ENCODE results near the gene SIRPA.

The SIRPA gene

DNA sequence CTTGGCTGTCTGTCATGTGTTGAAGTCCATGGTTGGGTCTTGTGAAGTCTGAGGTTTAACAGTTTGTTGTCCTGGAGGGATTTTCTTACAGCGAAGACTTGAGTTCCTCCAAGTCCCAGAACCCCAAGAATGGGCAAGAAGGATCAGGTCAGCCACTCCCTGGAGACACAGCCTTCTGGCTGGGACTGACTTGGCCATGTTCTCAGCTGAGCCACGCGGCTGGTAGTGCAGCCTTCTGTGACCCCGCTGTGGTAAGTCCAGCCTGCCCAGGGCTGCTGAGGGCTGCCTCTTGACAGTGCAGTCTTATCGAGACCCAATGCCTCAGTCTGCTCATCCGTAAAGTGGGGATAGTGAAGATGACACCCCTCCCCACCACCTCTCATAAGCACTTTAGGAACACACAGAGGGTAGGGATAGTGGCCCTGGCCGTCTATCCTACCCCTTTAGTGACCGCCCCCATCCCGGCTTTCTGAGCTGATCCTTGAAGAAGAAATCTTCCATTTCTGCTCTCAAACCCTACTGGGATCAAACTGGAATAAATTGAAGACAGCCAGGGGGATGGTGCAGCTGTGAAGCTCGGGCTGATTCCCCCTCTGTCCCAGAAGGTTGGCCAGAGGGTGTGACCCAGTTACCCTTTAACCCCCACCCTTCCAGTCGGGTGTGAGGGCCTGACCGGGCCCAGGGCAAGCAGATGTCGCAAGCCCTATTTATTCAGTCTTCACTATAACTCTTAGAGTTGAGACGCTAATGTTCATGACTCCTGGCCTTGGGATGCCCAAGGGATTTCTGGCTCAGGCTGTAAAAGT is 43.5 kb downstream of the SIRPA start:
- Mint-ChIP-seq H3K4me1 (no peaks in the 10 kb centered on the region), H3K4me3 (no peak overlapping the region), H3K9me3 (no peaks in the 10 kb centered on the region), H3K27ac (no peak overlapping the region), H3K27me3 (peaks cover 5% of the 10 kb centered on the region), H3K36me3 (no peaks in the 10 kb centered on the region)

DNA sequence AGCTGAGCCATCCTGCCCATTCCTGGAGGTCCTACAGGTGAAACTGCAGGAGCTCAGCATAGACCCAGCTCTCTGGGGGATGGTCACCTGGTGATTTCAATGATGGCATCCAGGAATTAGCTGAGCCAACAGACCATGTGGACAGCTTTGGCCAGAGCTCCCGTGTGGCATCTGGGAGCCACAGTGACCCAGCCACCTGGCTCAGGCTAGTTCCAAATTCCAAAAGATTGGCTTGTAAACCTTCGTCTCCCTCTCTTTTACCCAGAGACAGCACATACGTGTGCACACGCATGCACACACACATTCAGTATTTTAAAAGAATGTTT is 44.0 kb downstream of the SIRPA start:
- no peaks in the 10 kb centered on the region for H3K36me3 Mint-ChIP-seq
- peaks cover 5% of the 10 kb centered on the region for H3K27me3 Mint-ChIP-seq
- H3K4me3 Mint-ChIP-seq = no peak overlapping the region
- H3K4me1 Mint-ChIP-seq = no peaks in the 10 kb centered on the region
- no peak overlapping the region for H3K27ac Mint-ChIP-seq
- no peaks in the 10 kb centered on the region for H3K9me3 Mint-ChIP-seq

DNA sequence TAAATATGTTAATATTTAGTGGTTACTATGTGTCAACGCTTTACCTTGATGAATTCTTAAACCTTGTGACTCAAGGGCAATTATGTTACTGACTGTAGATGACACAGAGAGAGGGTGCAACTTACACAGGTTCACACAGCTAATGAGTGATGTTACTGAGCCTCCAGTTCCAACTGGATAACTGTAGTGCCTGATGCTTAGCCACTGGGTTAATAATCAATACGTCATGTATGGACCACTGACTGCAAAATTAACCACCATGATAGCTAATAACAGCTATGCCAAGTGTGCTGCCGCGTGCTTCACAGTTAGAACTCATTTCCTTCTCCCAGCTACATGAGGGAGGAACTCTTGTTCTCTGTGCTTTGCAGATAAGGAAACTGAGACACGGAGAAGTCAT is 45.4 kb downstream of the SIRPA start:
- Mint-ChIP-seq H3K9me3 (no peaks in the 10 kb centered on the region), H3K4me3 (no peak overlapping the region), H3K36me3 (no peaks in the 10 kb centered on the region), H3K4me1 (no peaks in the 10 kb centered on the region), H3K27me3 (peaks cover 9% of the 10 kb centered on the region), H3K27ac (no peak overlapping the region)

DNA sequence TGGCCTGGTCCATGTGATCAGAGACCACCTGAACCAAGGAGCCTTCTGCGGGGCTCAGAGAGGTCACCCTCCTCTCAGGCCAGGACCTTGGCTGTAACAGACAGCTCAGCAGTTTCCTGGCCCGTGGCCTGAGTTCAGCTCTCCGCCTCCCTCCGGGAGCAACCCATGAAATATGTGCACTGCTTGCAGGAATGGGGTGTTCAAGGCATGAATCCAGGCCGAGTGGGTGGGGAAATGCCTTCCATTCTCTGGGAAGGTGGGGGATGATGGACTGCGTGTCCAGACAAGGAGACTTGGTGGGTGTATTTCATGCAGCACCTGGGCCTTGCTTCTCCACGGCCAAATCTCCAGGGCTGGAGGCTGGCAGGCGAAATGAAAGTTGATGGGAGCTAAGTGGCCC is 46.0 kb downstream of the SIRPA start:
- Mint-ChIP-seq H3K27ac (no peak overlapping the region), H3K4me1 (no peaks in the 10 kb centered on the region), H3K27me3 (peaks cover 8% of the 10 kb centered on the region), H3K9me3 (no peaks in the 10 kb centered on the region), H3K36me3 (no peaks in the 10 kb centered on the region), H3K4me3 (no peak overlapping the region)

DNA sequence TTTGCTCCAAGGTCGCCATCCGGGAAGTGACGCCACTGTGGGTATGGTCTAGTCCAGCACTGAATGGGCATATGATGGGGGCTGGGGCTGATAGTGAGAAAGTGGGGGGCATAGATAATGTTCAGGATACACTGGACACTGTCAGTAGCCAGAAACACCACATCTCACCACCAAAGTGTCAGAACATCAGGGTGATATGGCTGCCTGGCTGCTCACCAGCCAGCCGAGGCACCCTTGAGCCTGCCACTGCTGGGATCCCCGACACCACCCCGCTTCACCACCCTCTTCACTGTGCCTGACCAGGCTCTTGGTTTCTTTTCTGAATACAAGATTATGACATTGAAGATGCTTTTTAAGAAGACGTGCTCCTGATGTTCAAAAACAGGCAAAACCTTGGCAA is 46.9 kb downstream of the SIRPA start:
- Mint-ChIP-seq H3K27ac (no peak overlapping the region), H3K27me3 (peaks cover 11% of the 10 kb centered on the region), H3K36me3 (no peaks in the 10 kb centered on the region), H3K4me3 (no peak overlapping the region), H3K4me1 (peaks cover 4% of the 10 kb centered on the region), H3K9me3 (no peaks in the 10 kb centered on the region)

DNA sequence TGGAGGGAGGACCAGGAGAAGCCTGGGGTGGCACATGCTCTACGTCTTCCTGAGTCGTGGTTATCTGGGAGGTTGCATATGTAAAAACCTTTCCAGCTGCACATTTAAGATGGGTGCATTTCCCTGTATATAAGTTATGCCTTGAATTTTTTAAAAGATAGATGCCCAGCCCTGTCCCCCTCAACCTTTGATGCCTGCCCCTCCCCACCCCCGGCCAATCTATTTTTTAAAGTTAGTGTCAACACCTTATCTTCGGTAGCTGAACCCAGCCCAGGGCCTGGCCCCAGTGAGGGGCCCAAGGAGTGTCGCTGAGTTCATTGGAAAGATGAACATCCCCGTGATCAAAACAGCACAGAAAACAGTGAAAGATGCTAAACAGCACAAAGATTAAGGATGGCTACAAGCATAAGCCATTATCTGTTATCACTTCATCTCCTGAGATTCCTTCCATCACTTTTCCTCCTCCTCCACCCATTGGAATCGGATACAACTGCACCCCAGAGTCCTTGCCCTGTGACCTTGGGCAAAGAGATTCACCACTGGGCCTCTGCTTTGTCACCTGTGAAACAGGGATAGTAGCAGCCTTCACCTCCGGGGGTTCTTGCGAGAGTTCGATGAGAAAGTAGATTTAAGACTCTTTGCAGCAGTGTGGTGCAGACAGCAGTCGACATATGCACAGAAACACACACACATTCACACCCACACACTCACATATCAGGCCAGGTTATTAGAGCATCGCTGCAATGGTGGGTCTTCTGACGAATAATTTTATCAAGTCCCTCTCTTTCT is 47.5 kb downstream of the SIRPA start:
- H3K27ac Mint-ChIP-seq = no peak overlapping the region
- H3K4me1 Mint-ChIP-seq = peaks cover 4% of the 10 kb centered on the region
- no peaks in the 10 kb centered on the region for H3K36me3 Mint-ChIP-seq
- peaks cover 13% of the 10 kb centered on the region for H3K27me3 Mint-ChIP-seq
- no peaks in the 10 kb centered on the region for H3K9me3 Mint-ChIP-seq
- no peak overlapping the region for H3K4me3 Mint-ChIP-seq

DNA sequence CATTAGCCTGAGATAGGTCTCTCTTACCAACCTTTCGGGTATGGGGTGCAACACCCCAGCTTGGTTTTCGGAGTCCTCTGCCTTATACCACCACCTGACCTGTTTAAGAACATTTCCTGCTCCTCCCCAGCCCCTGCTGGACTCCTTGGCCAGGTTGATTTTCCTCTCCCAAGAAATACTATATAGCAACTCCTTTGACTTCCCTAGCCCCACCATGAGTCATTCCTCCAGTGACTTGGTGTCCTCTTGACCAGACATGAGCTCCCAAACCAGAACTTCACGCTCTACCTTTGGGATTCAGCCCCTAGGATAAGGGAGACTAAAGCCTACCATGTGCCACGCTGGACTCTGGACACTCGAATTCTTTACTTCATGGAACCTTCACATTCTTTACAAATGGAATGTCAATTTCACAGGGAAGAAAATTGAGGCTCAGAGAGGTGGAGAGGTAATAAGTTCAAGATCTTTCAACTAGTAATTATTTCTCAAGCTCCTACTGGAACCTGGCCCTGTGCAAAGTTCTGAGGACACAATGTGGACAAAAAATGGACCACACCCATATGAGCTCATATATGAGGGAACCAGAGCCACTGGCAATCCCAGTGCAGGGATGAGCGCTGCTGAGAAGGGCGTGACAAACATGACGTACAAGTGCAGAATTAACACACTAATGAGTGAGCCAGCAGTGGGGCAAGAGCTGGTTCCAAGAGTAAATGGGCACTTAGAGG is 48.2 kb downstream of the SIRPA start:
- Mint-ChIP-seq H3K4me1 (peaks cover 4% of the 10 kb centered on the region), H3K27ac (no peak overlapping the region), H3K9me3 (no peaks in the 10 kb centered on the region), H3K4me3 (no peak overlapping the region), H3K36me3 (no peaks in the 10 kb centered on the region), H3K27me3 (peaks cover 17% of the 10 kb centered on the region)

DNA sequence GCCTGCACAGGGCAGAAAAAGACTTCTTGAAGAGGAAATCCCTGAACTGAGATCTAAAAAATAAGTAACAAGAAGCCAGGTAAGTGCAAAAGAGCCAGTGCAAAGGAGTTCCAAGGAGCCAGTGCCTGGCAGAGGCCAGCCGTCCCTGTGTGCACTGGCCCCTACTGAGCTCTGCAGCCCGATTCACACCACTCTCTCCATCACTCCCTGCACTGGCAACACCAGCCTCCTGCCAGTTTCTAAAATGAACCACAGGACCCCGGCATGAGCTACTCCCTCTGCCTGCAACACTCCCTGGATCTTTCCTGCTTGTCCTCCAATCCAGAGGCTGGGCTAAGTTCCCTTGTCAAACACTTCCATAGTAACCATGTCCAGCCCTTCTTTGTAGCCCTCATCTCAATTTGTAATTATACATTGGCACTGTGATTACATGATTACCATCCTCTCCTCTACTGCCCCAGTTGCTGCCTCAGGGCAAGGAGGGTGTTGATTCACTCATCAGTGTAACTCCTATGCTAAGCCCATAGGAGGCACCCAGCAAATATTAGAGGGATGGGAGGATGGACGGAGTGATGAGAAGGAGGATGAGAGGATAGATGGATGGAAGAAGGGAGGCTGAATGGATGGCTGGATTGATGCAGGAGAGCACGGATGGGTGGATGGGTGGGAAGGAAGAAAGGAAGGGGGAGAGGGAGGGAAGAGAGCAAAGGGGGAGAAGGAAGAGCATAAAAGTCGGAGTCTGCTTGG is 49.3 kb downstream of the SIRPA start:
- no peak overlapping the region for H3K4me3 Mint-ChIP-seq
- no peak overlapping the region for H3K27ac Mint-ChIP-seq
- peaks cover 4% of the 10 kb centered on the region for H3K4me1 Mint-ChIP-seq
- no peaks in the 10 kb centered on the region for H3K9me3 Mint-ChIP-seq
- peaks cover 19% of the 10 kb centered on the region for H3K27me3 Mint-ChIP-seq
- no peaks in the 10 kb centered on the region for H3K36me3 Mint-ChIP-seq

DNA sequence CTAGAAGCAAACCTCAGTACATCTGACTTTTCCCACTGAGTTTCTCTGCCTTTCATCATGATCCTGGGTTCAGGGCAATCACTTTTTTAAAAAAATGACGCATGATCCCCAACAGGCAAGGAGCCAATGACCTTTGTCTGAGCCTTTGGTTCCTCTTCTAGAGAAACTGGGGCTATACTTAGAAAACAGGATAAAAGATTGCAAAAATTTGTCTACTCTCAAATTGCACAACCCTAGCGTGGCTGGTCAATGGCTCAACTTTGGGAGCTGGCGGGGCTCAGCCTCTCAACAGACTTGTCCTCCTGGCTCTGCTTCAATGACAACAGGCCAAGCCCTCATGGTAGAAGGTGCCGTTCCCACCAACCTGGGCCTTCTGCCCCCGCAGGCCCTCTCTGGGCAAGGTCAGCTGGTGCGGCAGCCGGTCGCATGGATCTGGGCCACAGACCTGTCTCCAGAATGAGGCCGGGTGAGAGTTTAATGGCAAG is 50.0 kb downstream of the SIRPA start:
- Mint-ChIP-seq H3K9me3 (no peaks in the 10 kb centered on the region), H3K4me3 (no peak overlapping the region), H3K27me3 (peaks cover 20% of the 10 kb centered on the region), H3K36me3 (no peaks in the 10 kb centered on the region), H3K4me1 (peaks cover 4% of the 10 kb centered on the region), H3K27ac (no peak overlapping the region)

DNA sequence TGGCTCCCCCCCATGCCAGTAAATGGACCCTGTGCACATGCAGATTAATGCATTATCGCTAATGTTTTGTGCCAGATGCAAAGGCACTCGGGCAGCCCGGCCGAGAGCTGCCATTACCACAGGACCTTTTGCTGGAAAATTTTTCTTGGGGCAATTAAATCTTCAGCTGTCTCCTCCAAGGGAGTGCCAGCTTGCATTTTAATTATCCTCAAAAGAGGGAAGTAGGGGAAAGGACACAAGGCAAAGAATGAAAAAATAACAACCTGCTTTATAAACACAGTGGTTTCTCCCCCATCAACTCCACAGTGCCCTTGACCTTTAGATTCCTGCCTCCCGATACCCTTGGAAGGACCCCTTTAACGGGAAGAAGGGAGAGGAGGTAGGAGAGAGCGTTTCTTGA is 50.5 kb downstream of the SIRPA start:
- Mint-ChIP-seq H3K9me3 (no peaks in the 10 kb centered on the region), H3K27ac (no peak overlapping the region), H3K36me3 (no peaks in the 10 kb centered on the region), H3K27me3 (peaks cover 21% of the 10 kb centered on the region), H3K4me3 (no peak overlapping the region), H3K4me1 (peaks cover 4% of the 10 kb centered on the region)

DNA sequence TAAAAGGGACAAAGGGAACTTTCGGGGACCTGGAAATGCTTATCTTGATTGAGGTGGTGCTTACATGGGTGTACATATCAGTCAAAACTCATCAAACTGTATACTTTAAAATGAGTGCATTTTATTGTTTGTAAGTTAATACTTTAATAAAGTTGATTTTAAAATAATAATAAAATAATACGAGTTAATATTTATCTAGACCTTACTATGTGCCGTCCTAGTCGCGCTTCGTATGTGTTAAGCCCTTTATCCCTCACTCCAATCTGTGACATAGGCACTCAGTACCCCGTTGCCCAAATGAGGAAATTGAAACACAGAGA is 51.2 kb downstream of the SIRPA start:
- H3K9me3 Mint-ChIP-seq = no peaks in the 10 kb centered on the region
- peaks cover 4% of the 10 kb centered on the region for H3K4me1 Mint-ChIP-seq
- H3K36me3 Mint-ChIP-seq = no peaks in the 10 kb centered on the region
- no peak overlapping the region for H3K4me3 Mint-ChIP-seq
- no peak overlapping the region for H3K27ac Mint-ChIP-seq
- H3K27me3 Mint-ChIP-seq = peaks cover 22% of the 10 kb centered on the region

DNA sequence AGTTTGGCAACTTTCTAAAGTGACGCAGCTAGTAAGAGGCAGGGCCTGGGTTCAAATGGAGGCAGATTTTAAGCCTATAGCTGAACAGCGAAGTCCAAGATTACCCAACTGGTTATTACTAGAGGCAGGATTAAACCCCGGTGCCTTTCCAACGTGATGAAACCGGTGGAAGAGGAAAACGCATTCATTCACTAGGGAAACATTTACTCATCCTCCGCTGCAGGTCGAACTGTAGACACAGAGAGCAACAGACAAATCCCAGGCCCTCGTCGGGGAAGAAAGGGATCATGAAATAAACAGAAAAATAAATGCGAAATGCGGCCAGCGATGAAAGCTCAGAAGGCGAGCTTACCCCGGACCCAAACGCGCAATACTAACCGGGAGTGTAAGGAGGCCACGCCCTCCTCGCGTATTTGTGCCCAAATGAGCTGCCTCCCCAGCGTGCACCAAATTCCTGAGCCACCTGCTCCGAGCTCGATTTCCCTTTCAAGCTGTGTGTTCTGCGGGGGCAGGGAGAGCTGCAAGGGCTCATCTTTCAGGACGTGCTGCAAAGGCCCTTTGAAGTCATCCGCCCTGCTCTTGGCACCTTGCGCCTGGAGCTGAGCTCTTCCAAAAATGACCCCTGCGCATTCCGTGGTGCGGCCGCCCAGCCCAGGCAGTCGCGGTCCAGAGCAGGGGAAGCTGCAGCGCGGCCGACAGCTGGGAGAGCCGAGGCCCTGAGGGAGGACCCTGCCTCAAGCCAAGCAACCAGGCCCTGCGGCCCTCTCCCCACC is 51.7 kb downstream of the SIRPA start:
- H3K36me3 Mint-ChIP-seq = no peaks in the 10 kb centered on the region
- H3K9me3 Mint-ChIP-seq = no peaks in the 10 kb centered on the region
- peaks cover 22% of the 10 kb centered on the region for H3K27me3 Mint-ChIP-seq
- H3K27ac Mint-ChIP-seq = no peak overlapping the region
- H3K4me3 Mint-ChIP-seq = no peak overlapping the region
- H3K4me1 Mint-ChIP-seq = peaks cover 4% of the 10 kb centered on the region

DNA sequence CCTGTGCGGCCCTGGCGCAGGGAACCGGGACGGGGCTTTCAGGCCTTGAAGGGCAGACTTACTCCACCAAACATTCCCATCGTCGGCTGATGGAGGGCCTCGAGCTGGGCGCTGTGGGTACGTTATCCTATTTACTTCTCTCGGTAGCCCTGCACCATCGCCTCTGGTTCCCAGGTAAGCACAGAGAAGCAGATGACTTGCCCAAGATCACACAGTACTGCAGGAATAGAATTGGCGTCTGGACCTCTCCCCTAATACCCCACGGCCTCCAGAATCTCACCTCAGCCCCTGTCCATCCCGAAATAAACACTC is 52.3 kb downstream of the SIRPA start:
- Mint-ChIP-seq H3K4me3 (no peak overlapping the region), H3K9me3 (no peaks in the 10 kb centered on the region), H3K36me3 (no peaks in the 10 kb centered on the region), H3K27ac (no peak overlapping the region), H3K27me3 (peaks cover 22% of the 10 kb centered on the region), H3K4me1 (peaks cover 4% of the 10 kb centered on the region)

DNA sequence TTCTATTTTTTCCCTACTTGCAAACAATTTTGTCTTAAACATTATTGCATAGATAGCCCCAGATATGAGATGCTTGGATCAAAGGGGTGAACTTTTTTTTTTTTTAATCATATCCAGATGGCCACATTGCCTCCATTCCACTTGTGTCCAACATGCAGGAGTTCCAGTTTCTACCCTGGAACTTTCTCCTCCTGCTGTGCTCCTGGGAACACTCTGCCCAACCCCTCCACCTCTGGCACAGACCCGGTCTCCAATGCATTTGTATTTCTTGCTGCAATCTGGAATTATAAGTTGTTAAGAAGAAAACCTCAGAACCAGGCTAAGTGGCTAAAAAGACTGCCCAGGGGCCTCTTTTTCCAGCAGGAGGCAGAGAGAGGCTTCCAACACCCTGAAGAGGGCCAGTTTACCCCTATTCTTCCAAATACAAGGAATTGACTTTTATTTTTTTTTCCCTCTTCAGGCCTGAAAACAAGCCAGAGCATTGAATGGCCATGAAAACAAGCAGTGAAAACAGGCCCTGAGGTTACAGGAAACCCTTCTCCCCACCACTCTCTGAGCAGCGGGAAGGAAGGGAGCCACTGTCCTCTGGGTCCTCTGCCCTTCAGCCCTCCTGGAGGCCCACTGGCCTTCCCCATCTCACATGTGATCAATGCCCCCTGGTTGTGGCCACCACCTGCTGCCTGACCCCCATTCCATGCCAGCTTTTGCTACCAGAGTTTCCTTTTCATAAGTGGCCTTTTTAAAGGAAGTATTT is 54.3 kb downstream of the SIRPA start:
- H3K36me3 Mint-ChIP-seq = no peaks in the 10 kb centered on the region
- H3K27ac Mint-ChIP-seq = no peak overlapping the region
- H3K4me1 Mint-ChIP-seq = peaks cover 4% of the 10 kb centered on the region
- no peak overlapping the region for H3K4me3 Mint-ChIP-seq
- no peaks in the 10 kb centered on the region for H3K9me3 Mint-ChIP-seq
- peaks cover 24% of the 10 kb centered on the region for H3K27me3 Mint-ChIP-seq
